MM.1S (cell line): ENCODE data around the gene PCNX1.

ENCODE experiments used
- DNase-seq: peaks from one replicate; pipeline ENCODE4 v3.0.0-alpha.2; 2015
- H2AFZ ChIP-seq: fragments of 300-600 bp; sonication (generic); 2 replicates; pipeline ENCODE4 v1.6.0; 2016; ENCODE audit warnings: antibody characterized with exemption, low read length
- H3F3A ChIP-seq: fragments of 300-600 bp; sonication (generic); 2 replicates; pipeline ENCODE4 v1.6.1; 2016; ENCODE audit warnings: mild to moderate bottlenecking, antibody characterized with exemption, low read length, moderate library complexity, mixed read lengths; ENCODE audit not compliant: insufficient read depth
- H3K27ac ChIP-seq: fragments of 300-600 bp; sonication (generic); 2 replicates; pipeline ENCODE4 v1.5.1; 2016; ENCODE audit warnings: mild to moderate bottlenecking, low read length
- H3K27me3 ChIP-seq: fragments of 300-600 bp; sonication (generic); replicated peaks from 2 replicates; pipeline ENCODE4 v1.6.0; 2016; ENCODE audit warnings: low read length; ENCODE audit not compliant: insufficient read depth
- H3K36me3 ChIP-seq: fragments of 300-600 bp; sonication (generic); replicated peaks from 2 replicates; pipeline ENCODE4 v1.6.1; 2016; ENCODE audit warnings: mild to moderate bottlenecking, low read length, mixed read lengths; ENCODE audit not compliant: insufficient read depth
- H3K4me1 ChIP-seq: fragments of 300-600 bp; sonication (generic); 2 replicates; pipeline ENCODE4 v1.6.1; 2016; ENCODE audit warnings: low read length, mixed read lengths
- H3K4me2 ChIP-seq: fragments of 300-600 bp; sonication (generic); 2 replicates; pipeline ENCODE4 v1.6.0; 2016; ENCODE audit warnings: low read depth, low read length
- H3K4me3 ChIP-seq: fragments of 300-600 bp; sonication (generic); 2 replicates; pipeline ENCODE4 v1.5.1; 2016; ENCODE audit warnings: low read length, mixed read lengths
- H3K79me2 ChIP-seq: fragments of 300-600 bp; sonication (generic); 2 replicates; pipeline ENCODE4 v1.6.1; 2016; ENCODE audit warnings: mixed run types, low read length, mixed read lengths
- H3K9ac ChIP-seq: fragments of 300-600 bp; sonication (generic); 2 replicates; pipeline ENCODE4 v1.6.1; 2016; ENCODE audit warnings: low read length, mixed read lengths
- H3K9me2 ChIP-seq: fragments of 300-600 bp; sonication (generic); replicated peaks from 2 replicates; pipeline ENCODE4 v1.6.1; 2016; ENCODE audit warnings: mild to moderate bottlenecking, low read length, mixed read lengths; ENCODE audit not compliant: insufficient read depth
- H3K9me3 ChIP-seq: fragments of 300-600 bp; sonication (generic); replicated peaks from 2 replicates; pipeline ENCODE4 v1.6.1; 2016; ENCODE audit warnings: mild to moderate bottlenecking, low read length, mixed read lengths; ENCODE audit not compliant: insufficient read depth
- H4K20me1 ChIP-seq: fragments of 300-600 bp; sonication (generic); 2 replicates; pipeline ENCODE4 v1.6.1; 2016; ENCODE audit warnings: mild to moderate bottlenecking, low read length, moderate library complexity, mixed read lengths; ENCODE audit not compliant: insufficient read depth
- CTCF ChIP-seq: fragments of 300-600 bp; sonication (generic); IDR thresholded peaks from 2 replicates; pipeline ENCODE4 v1.5.1; 2016; ENCODE audit warnings: antibody characterized with exemption, low read length, mixed read lengths
- EZH2 ChIP-seq: fragments of 300-600 bp; sonication (generic); optimal IDR thresholded peaks from 2 replicates; pipeline ENCODE3; 2017; ENCODE audit warnings: low read depth, mild to moderate bottlenecking, antibody characterized with exemption, low read length, mixed read lengths
- EZH2phosphoT487 ChIP-seq: fragments of 300-600 bp; sonication (generic); IDR thresholded peaks from 2 replicates; pipeline ENCODE4 v1.6.1; 2018; ENCODE audit warnings: antibody characterized with exemption, low read length

Gene PCNX1

DNA sequence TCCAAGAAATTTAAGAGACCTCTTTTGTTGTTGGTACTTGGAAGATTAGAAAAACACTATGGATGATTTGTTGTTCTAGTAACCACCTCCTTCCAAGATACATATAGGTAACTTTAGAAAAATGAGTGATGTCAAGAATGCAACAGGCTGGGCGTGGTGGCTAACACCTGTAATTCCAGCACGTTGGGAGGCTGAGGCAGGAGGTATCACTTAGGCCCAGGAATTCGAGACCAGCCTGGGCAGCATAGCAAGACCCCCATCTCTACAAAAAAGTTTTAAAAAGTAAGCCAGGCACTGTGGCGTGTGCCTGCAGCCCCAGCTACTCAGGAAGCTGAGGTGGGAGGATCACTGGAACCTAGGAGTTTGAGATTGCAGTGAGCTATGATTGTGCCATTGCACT is 97.8 kb downstream of the PCNX1 start:
- no peaks in the 10 kb centered on the region for H3K9me3 ChIP-seq
- H3K36me3 ChIP-seq: no peaks in the 10 kb centered on the region
- no peak overlapping the region for H3K27ac ChIP-seq
- no peaks in the 10 kb centered on the region for H3K27me3 ChIP-seq
- no peak overlapping the region for H3K9ac ChIP-seq
- no peaks in the 10 kb centered on the region for H3K9me2 ChIP-seq
- no peaks in the 10 kb centered on the region for H3K4me1 ChIP-seq
- no peak overlapping the region for H3K4me3 ChIP-seq
- no peak for DNase-seq
- no peak overlapping the region for H3K4me2 ChIP-seq
- no peaks in the 10 kb centered on the region for H4K20me1 ChIP-seq
- H3F3A ChIP-seq: no peaks in the 10 kb centered on the region
- no peak overlapping the region for H2AFZ ChIP-seq
- H3K79me2 ChIP-seq: no peaks in the 10 kb centered on the region
- TF ChIP-seq EZH2phosphoT487 (no peak), CTCF (no peak), EZH2 (no peak)

- Histone ChIP-seq H4K20me1 (no peaks in the 10 kb centered on the region), H3K4me3 (no peak overlapping the region), H3K9me3 (no peaks in the 10 kb centered on the region), H3K4me1 (no peaks in the 10 kb centered on the region), H3K9me2 (no peaks in the 10 kb centered on the region), H3K4me2 (no peak overlapping the region), H3K9ac (no peak overlapping the region), H3K27me3 (no peaks in the 10 kb centered on the region), H3K27ac (no peak overlapping the region), H3K36me3 (no peaks in the 10 kb centered on the region), H3K79me2 (no peaks in the 10 kb centered on the region), H3F3A (no peaks in the 10 kb centered on the region), H2AFZ (no peak overlapping the region)
- TF ChIP-seq CTCF: no peak
- no peak for TF ChIP-seq EZH2
- no peak for DNase-seq
Observed at GRCh38 chr14:71006200-71006563, 98.9 kb downstream of the PCNX1 start.

DNA sequence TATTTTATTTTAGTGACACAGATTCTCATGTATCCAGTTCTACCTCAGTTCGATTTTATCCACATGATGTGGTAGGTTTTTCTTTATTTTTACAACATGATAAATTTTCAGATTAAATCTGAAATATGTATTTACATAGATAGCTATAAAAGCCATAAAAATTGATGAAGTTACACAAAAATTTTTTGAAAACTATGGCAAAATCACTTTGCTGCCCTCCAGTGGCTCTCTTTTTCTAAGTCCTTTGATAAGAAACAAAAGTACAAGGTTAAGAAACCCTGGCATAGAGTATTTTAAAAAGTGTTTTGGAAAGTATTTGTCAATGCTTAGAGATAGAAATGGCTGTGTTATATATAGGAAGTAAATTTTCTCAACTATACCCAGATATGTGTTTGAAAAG is 104.2 kb downstream of the PCNX1 start:
- TF ChIP-seq EZH2 (no peak), CTCF (no peak), EZH2phosphoT487 (no peak)
- H3K9me3 ChIP-seq: no peaks in the 10 kb centered on the region
- no peak for DNase-seq
- no peak overlapping the region for H3K4me2 ChIP-seq
- H3K4me3 ChIP-seq: no peak overlapping the region
- no peaks in the 10 kb centered on the region for H3K79me2 ChIP-seq
- H3K9ac ChIP-seq: no peak overlapping the region
- no peak overlapping the region for H3K27ac ChIP-seq
- H3K4me1 ChIP-seq: no peaks in the 10 kb centered on the region
- no peaks in the 10 kb centered on the region for H3K36me3 ChIP-seq
- H3K9me2 ChIP-seq: no peaks in the 10 kb centered on the region
- no peaks in the 10 kb centered on the region for H3K27me3 ChIP-seq
- H2AFZ ChIP-seq: no peak overlapping the region
- no peaks in the 10 kb centered on the region for H3F3A ChIP-seq
- H4K20me1 ChIP-seq: no peaks in the 10 kb centered on the region

GRCh38 chr14:71012888-71013287 is 105.6 kb downstream of the PCNX1 start:
- Histone ChIP-seq H3K4me3 (no peak overlapping the region), H3K9ac (no peak overlapping the region), H3K4me2 (no peak overlapping the region), H2AFZ (no peak overlapping the region), H3K9me2 (no peaks in the 10 kb centered on the region), H4K20me1 (no peaks in the 10 kb centered on the region), H3K27me3 (no peaks in the 10 kb centered on the region), H3K36me3 (no peaks in the 10 kb centered on the region), H3F3A (no peaks in the 10 kb centered on the region), H3K27ac (no peak overlapping the region), H3K4me1 (no peaks in the 10 kb centered on the region), H3K79me2 (no peaks in the 10 kb centered on the region), H3K9me3 (no peaks in the 10 kb centered on the region)
- DNase-seq: no peak
- no peak for TF ChIP-seq EZH2
- no peak for TF ChIP-seq CTCF
- TF ChIP-seq EZH2phosphoT487: no peak
